ENCODE measurements around the gene CLEC6A.
"Not testable (repeated sequence)": the region's sequence is repeated elsewhere in the genome, so short reads cannot be mapped to it uniquely, and the experiment has no call there.

CLEC6A gene

GRCh38 chr12:8455727-8456360, at the start of gene CLEC6A:
TSS of gene CLEC6A (plus strand) at chr12:8455962. CDS start at chr12:8456112, 150 bp downstream.
- DNase-seq, result peak; percentile 41 to 80 (median 73)

GRCh38 chr12:8419576-8419975, 36.2 kb upstream of the CLEC6A start:
- not testable (repeated sequence) for DNase-seq

GRCh38 chr12:8420506-8420905, 35.3 kb upstream of the CLEC6A start:
- no peak for DNase-seq

GRCh38 chr12:8444536-8445278, 11.1 kb upstream of the CLEC6A start:
- not testable (repeated sequence) for DNase-seq

- DNase-seq, result no peak
These were observed 10.0 kb upstream of the CLEC6A start for GRCh38 chr12:8445731-8446130.

- DNase-seq, result no peak
These were observed 8.9 kb upstream of the CLEC6A start for GRCh38 chr12:8446642-8447547.

- no peak for DNase-seq
These were observed 6.4 kb upstream of the CLEC6A start for GRCh38 chr12:8449355-8449859.

- DNase-seq, result no peak
These were observed 3.7 kb upstream of the CLEC6A start for GRCh38 chr12:8452036-8452435.

- DNase-seq, result peak; percentile 92 to 97 (median 95)
These were observed 2.7 kb upstream of the CLEC6A start for GRCh38 chr12:8453021-8453513.

GRCh38 chr12:8453796-8454195, 2.0 kb upstream of the CLEC6A start:
- DNase-seq, result no peak

- DNase-seq, result peak; percentile 45 to 70 (median 55)
These were observed 491 bp upstream of the CLEC6A start for GRCh38 chr12:8455271-8455670.

- DNase-seq, result no peak
These were observed 5.7 kb downstream of the CLEC6A start for GRCh38 chr12:8461426-8461825.

GRCh38 chr12:8465301-8465996, 9.7 kb downstream of the CLEC6A start:
- DNase-seq, result peak; percentile 76 to 88 (median 85)

GRCh38 chr12:8466241-8466640, 10.5 kb downstream of the CLEC6A start:
- peak; percentile 72 to 94 (median 85) for DNase-seq

GRCh38 chr12:8471090-8471489, 15.3 kb downstream of the CLEC6A start:
- DNase-seq, result no peak

GRCh38 chr12:8475508-8476203, 19.9 kb downstream of the CLEC6A start:
- no peak for DNase-seq

- no peak for DNase-seq
These were observed 26.9 kb downstream of the CLEC6A start for GRCh38 chr12:8482571-8483061.

GRCh38 chr12:8483079-8483478, 27.3 kb downstream of the CLEC6A start:
- DNase-seq, result no peak

- DNase-seq, result peak; percentile 22 to 57 (median 52)
These were observed 36.1 kb downstream of the CLEC6A start for GRCh38 chr12:8491646-8492530.

- peak; percentile 87 to 95 (median 95) for DNase-seq
These were observed 37.3 kb downstream of the CLEC6A start for GRCh38 chr12:8493084-8493483.
